Tibial nerve (tissue), 4 donors: Measurements from ENCODE around the gene WFS1.

Experiments used
- EP300 ChIP-seq, 2 donors: sonication (generic); formaldehyde crosslinking; IDR thresholded peaks; one replicate each; pipeline ENCODE4 v1.6.1; 2017; ENCODE audit warnings: antibody characterized with exemption in 2 of 2, mild to moderate bottlenecking in 1 of 2
- POLR2A ChIP-seq, 2 donors: fragments of 450-650 bp; IDR thresholded peaks; one replicate each; pipeline ENCODE4 v1.6.1; 2017; ENCODE audit warnings: antibody characterized with exemption in 2 of 2, mild to moderate bottlenecking in 2 of 2, moderate library complexity in 2 of 2
- TF ChIP-seq, protein P1 (sequence below), 5 experiments: fragments of 200-600 bp in 3 of 5; fragments of 450-650 bp in 2 of 5; sonication (generic) in 3 of 5; IDR thresholded peaks; one replicate each; pipeline ENCODE4 v1.5.1; 2016 to 2019; ENCODE audit warnings: antibody characterized with exemption in 5 of 5, mild to moderate bottlenecking in 3 of 5, moderate library complexity in 2 of 5

DNA sequence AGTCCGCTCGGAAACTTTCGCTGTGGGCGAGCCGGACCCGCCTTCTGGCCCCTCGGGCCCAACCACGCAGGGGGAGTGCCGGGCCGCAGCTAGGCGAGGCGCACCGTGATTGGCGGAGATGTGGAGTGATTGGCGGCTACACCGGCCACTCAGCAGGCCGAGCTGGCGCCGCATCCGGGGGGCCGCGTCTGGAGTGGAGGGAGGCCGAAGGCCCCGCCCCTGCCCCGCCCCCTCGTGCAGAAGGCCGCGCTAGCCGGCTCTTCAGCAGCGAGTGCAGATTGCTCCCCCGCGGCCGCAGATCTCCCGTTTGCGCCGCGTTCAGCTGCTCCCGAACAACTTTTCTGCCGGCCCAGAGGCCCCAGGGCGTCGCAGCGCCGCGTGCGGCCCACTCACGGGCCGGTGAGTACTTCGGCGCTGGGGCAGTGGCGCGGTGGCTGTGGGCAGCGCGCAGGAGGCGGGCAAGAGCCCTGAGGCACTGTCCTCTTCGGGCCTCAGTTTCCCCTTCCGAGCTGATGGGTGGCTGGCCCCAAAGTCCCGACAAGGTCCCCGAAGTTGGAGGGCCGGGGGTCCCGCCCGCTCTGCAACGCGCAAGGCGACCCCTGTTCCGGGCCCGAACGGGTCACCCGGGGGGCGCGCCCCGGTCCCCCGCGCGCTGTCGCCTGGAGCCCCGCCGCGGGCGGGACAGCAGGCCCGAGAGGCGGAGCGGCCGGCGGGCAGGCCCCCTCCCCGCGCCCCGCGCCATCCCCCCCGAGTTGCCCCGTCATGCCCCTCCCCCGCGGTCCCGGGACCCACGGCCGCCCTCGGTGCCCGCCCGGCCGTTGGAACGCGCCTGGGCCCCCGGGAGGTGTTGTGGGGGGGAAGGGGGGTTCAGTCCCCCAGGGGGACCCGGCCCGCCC is at the start of gene WFS1:
- TF ChIP-seq, protein P1, sequence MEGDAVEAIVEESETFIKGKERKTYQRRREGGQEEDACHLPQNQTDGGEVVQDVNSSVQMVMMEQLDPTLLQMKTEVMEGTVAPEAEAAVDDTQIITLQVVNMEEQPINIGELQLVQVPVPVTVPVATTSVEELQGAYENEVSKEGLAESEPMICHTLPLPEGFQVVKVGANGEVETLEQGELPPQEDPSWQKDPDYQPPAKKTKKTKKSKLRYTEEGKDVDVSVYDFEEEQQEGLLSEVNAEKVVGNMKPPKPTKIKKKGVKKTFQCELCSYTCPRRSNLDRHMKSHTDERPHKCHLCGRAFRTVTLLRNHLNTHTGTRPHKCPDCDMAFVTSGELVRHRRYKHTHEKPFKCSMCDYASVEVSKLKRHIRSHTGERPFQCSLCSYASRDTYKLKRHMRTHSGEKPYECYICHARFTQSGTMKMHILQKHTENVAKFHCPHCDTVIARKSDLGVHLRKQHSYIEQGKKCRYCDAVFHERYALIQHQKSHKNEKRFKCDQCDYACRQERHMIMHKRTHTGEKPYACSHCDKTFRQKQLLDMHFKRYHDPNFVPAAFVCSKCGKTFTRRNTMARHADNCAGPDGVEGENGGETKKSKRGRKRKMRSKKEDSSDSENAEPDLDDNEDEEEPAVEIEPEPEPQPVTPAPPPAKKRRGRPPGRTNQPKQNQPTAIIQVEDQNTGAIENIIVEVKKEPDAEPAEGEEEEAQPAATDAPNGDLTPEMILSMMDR (IDR thresholded peaks at IDR 0.05), result peak in 1 of 5 experiments; percentile 24
- TF ChIP-seq POLR2A (IDR thresholded peaks at IDR 0.05), result peak; percentile 81 to 89
- peak; percentile 70 to 81 for TF ChIP-seq EP300 (IDR thresholded peaks at IDR 0.05)
